ENCODE results near the gene RBFOX2.

The RBFOX2 gene

DNA sequence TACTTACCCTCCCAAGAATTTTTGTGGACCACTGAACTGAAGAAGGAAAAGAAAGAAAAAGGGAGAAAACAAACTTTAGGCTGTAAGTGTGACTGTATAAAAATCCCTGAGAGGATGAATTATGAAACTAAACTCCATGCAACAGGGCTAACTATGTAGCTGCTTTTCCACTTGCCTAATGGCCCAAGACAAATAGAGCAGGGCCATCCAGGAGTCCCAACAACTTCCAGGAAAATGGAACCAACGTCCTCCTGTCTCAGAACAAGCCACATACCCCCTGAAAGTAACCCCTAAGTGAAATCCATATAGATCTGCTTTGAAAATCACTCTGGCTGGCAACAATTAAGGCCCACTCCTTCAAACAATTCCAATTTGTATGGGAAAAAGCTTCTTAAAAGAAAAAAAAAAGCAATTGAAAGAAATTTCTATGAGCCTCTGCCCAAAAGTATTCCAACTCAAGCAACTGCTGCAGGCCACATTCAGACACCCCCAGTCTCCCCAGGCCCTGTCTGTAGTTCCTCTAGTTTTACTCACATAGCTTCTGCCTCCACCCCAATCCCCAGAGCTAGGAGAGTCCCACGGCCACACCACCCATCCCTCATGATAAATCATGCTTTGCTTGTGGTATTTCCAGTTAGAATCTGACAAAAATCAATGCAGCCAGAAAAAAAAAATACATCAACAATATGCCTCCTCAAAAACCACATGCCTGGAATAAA is 12.7 kb downstream of the RBFOX2 start:
- TF ChIP-seq CTCF (IDR thresholded peaks at IDR 0.05) (no peak), ZFX (IDR thresholded peaks at IDR 0.05; ENCODE audit: borderline replicate concordance) (no peak)
- H3K27ac ChIP-seq: no peak overlapping the region

GRCh38 chr22:36015155-36015810 is 13.3 kb downstream of the RBFOX2 start:
- H3K27ac ChIP-seq: no peak overlapping the region
- TF ChIP-seq CTCF (IDR thresholded peaks at IDR 0.05): no peak
- no peak for TF ChIP-seq ZFX (IDR thresholded peaks at IDR 0.05; ENCODE audit: borderline replicate concordance)

GRCh38 chr22:36014546-36015074 is 14.0 kb downstream of the RBFOX2 start:
- no peak overlapping the region for H3K27ac ChIP-seq
- no peak for TF ChIP-seq ZFX (IDR thresholded peaks at IDR 0.05; ENCODE audit: borderline replicate concordance)
- no peak for TF ChIP-seq CTCF (IDR thresholded peaks at IDR 0.05)

- TF ChIP-seq CTCF (IDR thresholded peaks at IDR 0.05): no peak
- TF ChIP-seq ZFX (IDR thresholded peaks at IDR 0.05; ENCODE audit: borderline replicate concordance): no peak
- no peak overlapping the region for H3K27ac ChIP-seq
These were observed 16.3 kb downstream of the RBFOX2 start for GRCh38 chr22:36012332-36012731.

DNA sequence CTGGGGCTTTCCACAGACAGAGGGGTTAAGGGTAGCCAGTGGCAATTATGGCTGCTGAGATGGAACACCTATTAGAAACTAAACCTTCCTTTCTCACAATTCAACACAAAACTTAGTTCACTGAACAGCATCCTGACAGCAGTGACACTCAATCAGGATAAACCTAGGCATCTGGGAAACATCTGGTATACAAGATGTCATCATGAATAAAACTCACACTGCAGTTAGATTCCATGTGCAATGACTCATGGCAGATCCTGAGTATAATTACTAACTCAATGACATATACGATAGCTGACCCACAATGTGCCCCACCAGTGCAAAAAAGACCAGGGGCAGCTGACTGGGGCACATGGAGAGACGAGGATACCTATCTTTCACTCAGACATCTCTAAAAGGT is 17.7 kb downstream of the RBFOX2 start:
- no peak overlapping the region for H3K27ac ChIP-seq
- no peak for TF ChIP-seq CTCF (IDR thresholded peaks at IDR 0.05)
- TF ChIP-seq ZFX (IDR thresholded peaks at IDR 0.05; ENCODE audit: borderline replicate concordance): no peak

DNA sequence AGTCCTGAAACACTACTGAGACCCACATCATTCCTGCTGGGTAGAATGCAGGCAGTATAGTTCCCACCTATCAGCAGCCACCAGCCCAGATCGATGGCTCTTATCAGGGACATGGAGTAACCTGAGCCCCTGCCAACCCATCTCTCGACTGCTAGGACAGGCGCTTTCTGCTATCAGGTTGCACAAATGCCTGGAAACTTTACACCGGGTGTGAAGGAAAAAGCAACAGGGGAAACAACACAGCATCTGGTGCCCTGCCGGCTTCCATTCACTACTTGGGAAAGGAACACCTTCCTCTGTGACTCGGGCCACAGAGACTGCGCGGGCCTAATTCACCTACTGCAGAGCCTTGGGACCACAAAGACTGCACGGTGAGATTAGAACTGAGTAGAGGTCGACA is 18.5 kb downstream of the RBFOX2 start:
- TF ChIP-seq ZFX (IDR thresholded peaks at IDR 0.05; ENCODE audit: borderline replicate concordance): no peak
- TF ChIP-seq CTCF (IDR thresholded peaks at IDR 0.05): no peak
- no peak overlapping the region for H3K27ac ChIP-seq

DNA sequence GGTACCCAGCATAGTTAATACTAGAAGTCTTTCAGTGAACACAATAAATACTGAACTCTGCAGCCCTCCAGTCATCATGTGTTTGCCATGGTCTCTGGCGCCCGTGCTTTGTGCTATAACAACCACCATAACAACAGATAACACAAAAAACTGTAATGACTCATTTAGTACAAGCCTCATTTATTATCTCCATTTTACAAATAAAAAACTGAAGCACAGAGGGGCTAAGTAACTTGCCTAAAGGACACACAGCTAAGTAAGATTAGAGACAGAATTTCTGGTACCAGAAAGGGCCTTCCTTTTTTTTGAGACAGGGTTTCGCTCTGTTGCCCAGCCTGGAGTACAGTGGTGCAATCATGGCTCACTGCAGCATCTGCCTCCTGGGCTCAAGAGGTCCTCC is 19.5 kb downstream of the RBFOX2 start:
- no peak overlapping the region for H3K27ac ChIP-seq
- no peak for TF ChIP-seq CTCF (IDR thresholded peaks at IDR 0.05)
- TF ChIP-seq ZFX (IDR thresholded peaks at IDR 0.05; ENCODE audit: borderline replicate concordance): no peak
